G401 (cell line): ENCODE measurements around the gene METAP1D. TPM values are rescaled to one million over a fixed set of nuclear protein-coding genes. Genes with fewer than 3 reads are reported as not detected.
A peak's percentile ranks its signal among the peaks of the same experiment; 100 is the strongest.

ENCODE experiments used
- DNase-seq: peaks from one replicate; pipeline ENCODE4 v3.0.0-alpha.2; 2015; ENCODE audit warnings: low spot score
- in situ Hi-C: cut with HindIII; loops from 2 replicates; pipeline ENCODE4 v1.10.0; 2016; ENCODE audit warnings: low sequenced_read_pairs, mixed read lengths
- total RNA-seq: library from RNA; depleted of rRNA; stranded (reverse); fragments of >200 nt; shearing (Covaris generic); gene quantifications from 2 replicates; pipeline ENCODE4 v1.2.3, GENCODE V29; 2014

The METAP1D gene
- total RNA-seq, 1 experiment from 2014 or later, result 63.2 TPM

DNA sequence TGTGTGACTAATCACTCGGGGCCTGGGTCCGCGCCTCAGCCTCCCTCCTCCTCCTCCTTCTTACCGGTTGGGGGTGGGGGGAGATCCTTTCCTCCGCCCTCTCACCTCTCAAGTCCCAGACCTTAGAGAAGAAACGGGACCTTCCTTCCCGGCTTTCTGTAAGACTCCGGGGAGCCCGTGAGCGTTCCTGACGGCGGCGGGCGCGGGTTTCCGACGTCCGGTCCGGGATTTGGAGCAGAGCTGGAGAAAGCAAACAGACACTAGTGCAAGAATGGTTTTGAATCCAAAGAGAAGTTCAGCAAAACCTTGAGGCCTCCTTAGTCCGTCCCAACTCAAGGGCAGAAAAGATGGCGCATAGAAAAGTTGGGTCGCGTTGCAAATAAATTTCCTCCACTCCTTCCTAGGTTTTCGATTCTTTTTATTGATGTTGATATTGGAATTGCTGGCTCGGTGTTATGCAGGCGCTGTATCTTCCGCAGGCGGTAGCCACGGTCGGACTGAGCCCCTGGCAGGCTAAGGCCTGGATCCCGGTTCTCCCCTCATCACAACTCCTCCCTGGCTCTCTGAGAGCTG is 87.5 kb downstream of the METAP1D start:
- in situ Hi-C loops, result no loop called here

GRCh38 chr2:172087780-172088244 is 88.1 kb downstream of the METAP1D start:
- in situ Hi-C loops, result no loop called here
- DNase-seq, result no peak

More for the DNA sequence above, 87.5 kb downstream of the METAP1D start:
- no peak for DNase-seq

DNA sequence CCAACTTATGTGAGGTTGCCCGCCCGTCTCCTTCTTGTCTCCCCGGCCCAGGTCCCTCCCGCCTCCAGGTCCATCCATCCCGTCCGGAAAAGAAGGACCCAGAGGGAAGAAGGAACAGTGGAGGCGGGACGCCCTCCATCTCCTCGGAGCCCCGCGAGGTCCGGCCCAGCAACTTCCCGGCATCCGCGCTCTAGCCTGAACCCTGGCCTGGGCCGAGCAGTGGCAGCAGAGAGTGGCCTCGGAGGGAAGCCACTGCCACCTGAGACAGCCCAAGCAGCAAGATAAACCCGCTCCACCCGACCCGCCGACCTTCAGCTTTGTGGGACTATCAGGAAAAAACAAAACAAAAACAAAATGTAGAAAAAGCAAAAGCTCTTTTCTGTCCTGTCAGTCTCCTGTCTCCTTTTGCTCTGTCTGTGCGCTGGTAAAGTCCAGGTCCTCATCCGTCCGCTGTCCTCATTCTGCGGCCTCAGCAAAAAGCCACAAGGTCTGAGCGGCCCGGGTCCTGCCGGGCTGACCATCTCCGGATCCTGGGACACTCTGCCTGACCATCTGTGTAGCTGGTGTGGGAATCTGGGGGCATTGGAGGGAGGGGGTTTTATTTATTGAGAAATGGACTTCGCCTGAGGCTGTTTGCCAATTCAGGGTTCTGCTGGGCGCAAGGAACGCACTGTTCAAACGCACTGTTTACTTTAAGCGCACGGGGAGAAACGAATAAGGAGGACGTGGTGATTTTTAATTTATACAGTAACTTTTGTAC is 88.7 kb downstream of the METAP1D start:
- in situ Hi-C loops, result no loop called here
- DNase-seq, result peak; percentile 5

GRCh38 chr2:172089005-172089504 is 89.3 kb downstream of the METAP1D start:
- no peak for DNase-seq
- in situ Hi-C loops, result no loop called here

GRCh38 chr2:172089633-172090032 is 89.9 kb downstream of the METAP1D start:
- in situ Hi-C loops, result no loop called here

GRCh38 chr2:172090044-172090961 is 90.5 kb downstream of the METAP1D start:
- no peak for DNase-seq
- in situ Hi-C loops, result no loop called here

More at GRCh38 chr2:172089633-172090032, 89.9 kb downstream of the METAP1D start:
- no peak for DNase-seq

GRCh38 chr2:172091000-172091641 is 91.4 kb downstream of the METAP1D start:
- in situ Hi-C loops, result no loop called here
- no peak for DNase-seq

GRCh38 chr2:172091761-172092566 is 92.2 kb downstream of the METAP1D start:
- no peak for DNase-seq

DNA sequence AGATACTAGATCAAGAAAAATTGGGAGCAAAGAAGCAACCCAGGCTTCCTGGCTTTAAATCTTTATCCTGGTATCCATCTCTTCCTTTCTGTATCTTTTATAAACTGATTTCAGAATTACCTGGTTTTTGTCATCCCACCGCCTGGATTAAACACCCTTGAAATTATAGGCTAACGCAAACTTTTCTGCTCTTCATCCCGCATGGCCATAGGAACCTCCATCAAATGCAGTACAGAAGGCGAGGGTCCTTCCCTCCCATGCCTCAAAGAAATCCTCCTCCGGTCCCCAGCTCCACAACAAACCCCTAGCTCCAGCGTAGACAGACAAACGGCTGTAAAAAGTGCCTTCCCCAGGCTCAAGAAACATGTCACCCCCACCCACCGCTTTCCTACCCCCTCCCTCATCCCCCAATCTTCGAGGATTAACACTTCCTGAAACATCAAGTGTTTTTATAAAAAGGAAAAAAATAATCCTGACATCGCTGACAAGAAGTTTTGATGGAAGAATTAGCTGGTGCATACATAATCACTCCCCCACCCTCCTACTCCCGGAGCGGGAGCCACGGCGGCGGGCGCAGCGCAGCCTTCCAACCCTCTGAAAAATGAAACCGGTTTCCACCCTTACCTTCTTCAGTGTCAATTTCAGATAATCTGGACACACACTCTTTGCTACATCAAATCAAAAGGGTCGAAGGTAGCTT is 93.1 kb downstream of the METAP1D start:
- in situ Hi-C loops, result no loop called here
- no peak for DNase-seq

More at GRCh38 chr2:172091761-172092566, 92.2 kb downstream of the METAP1D start:
- in situ Hi-C loops, result no loop called here

- in situ Hi-C loops, result no loop called here
- no peak for DNase-seq
These were observed 93.9 kb downstream of the METAP1D start for GRCh38 chr2:172093416-172094293.

GRCh38 chr2:172094294-172095145 is 94.8 kb downstream of the METAP1D start:
- in situ Hi-C loops, result no loop called here
- DNase-seq, result no peak

DNA sequence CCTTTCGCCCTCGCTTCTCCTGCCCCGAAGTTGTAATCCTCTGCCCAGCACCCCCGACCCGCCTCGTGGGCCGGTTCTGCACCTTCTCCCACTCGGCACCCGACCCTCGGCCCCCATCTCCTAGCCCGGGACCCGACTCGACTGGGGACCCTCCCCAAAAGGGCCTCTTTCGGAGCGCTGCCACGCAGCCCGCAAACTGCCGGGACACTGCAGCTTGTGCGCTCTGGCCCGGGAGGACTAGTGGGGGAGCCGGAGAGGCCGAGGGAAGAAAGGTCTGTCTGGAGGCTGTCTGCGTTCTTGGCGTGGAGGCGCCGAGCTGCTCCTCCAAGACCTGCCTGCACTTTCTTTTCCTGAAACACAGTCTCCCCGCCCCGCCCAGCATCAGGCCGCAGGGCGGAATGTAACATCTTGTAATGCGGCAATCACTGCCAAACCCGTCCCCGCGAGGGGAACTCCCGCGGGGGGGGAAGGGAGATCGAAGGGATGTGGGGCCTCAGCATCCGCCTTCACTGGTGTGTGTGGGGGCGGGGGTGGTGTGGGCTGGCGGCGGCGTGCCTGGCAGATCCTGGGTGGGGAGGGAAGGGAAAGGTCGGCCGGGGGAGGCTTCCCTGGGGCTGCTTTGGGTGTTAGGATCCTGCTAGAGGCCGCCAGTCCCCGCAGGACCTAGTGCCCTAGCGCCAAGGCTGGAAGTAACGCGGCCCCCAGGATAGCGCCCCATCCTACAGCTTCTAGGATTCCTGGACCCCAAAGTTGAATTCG is 95.6 kb downstream of the METAP1D start:
- DNase-seq, result peak; percentile 54
- in situ Hi-C loops, result no loop called here

- in situ Hi-C loops, result no loop called here
- no peak for DNase-seq
These were observed 96.3 kb downstream of the METAP1D start for GRCh38 chr2:172095905-172096625.

DNA sequence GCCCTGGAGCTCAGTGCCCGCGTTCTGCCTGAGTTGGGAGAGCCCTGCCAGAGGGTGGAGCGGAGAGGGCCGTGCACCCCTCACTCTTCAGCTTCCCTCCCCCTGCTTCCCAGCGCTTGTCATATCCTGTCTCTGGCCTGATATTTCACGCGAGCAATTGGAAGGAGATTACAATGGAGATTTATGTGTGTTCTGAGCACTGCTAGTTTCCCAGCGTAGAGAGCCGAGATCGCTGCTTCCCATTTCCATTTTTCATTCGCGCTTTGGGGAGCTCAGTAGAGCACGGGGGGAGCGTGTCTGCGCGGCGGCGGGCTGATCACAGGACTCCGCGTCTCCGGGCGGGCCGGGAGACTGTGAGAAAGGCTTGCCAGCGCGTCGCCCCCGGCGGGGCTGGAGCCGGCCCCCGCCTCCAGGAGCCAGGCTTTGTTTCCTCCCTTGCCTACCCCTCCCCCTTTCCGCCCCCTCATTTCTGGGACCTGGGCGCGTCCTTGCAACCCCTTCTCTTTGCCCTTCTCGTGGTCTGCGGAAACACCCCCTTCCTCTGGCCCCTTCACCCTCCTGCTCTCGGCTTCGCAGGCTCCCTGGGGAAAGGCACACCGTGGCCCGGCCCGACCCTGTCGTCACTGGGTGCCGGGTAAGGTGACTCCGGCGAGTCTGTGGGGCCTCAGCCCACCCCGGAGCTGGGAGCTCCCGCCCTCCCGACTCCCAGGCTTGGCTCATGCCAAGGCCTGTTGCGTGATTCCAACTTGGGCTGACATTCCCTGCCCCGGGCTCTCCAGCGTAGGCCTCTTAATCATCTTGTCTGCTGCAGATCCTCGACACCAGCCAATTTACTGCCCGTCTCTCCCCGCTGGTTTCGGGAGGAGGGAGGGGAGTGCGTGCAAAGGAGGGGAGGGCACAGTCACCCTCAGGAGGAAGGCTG is 97.1 kb downstream of the METAP1D start:
- in situ Hi-C loops, result no loop called here

More for the DNA sequence above, 97.1 kb downstream of the METAP1D start:
- DNase-seq, result peak; percentile 47
